AG10803 (cell line): ENCODE data around the gene TLCD2.
A peak's percentile ranks its signal among the peaks of the same experiment; 100 is the strongest.

ENCODE experiments used
- DNase-seq: peaks from one replicate; pipeline ENCODE4 v3.0.0; 2010; ENCODE audit warnings: low read depth
- H3K4me3 ChIP-seq: 2 replicates; pipeline ENCODE4 v1.5.1; 2011; ENCODE audit warnings: mild to moderate bottlenecking, low read length, control low read depth
- CTCF ChIP-seq: conservative IDR thresholded peaks from 2 replicates; pipeline ENCODE4 v1.5.1; 2011; ENCODE audit warnings: mild to moderate bottlenecking, low read length, control low read depth, inconsistent platforms

Gene TLCD2

GRCh38 chr17:1735418-1735817, 25.2 kb upstream of the TLCD2 start:
- no peak overlapping the region for H3K4me3 ChIP-seq
- no peak for DNase-seq
- TF ChIP-seq CTCF = no peak

GRCh38 chr17:1733759-1734158, 23.6 kb upstream of the TLCD2 start:
- DNase-seq = no peak

GRCh38 chr17:1732833-1733321, 22.7 kb upstream of the TLCD2 start:
- no peak for TF ChIP-seq CTCF
- no peak for DNase-seq
- no peak overlapping the region for H3K4me3 ChIP-seq

More at GRCh38 chr17:1733759-1734158, 23.6 kb upstream of the TLCD2 start:
- TF ChIP-seq CTCF = no peak
- H3K4me3 ChIP-seq = no peak overlapping the region

- no peak for TF ChIP-seq CTCF
- no peak for DNase-seq
- no peak overlapping the region for H3K4me3 ChIP-seq
Measured at GRCh38 chr17:1732241-1732832, 22.2 kb upstream of the TLCD2 start.

GRCh38 chr17:1731194-1731506, 21.0 kb upstream of the TLCD2 start:
- DNase-seq = no peak
- H3K4me3 ChIP-seq = no peak overlapping the region
- no peak for TF ChIP-seq CTCF

GRCh38 chr17:1730326-1731193, 20.4 kb upstream of the TLCD2 start:
- no peak for TF ChIP-seq CTCF
- DNase-seq = peak; percentile 82
- peak overlapping the region; percentile 5; the same call in 1 of the 2 replicates for H3K4me3 ChIP-seq

GRCh38 chr17:1729966-1730325, 19.8 kb upstream of the TLCD2 start:
- H3K4me3 ChIP-seq = no peak overlapping the region
- TF ChIP-seq CTCF = no peak

More at GRCh38 chr17:1729966-1730325, 19.8 kb upstream of the TLCD2 start:
- no peak for DNase-seq
